ENCODE data around the gene MAN1C1.

DNA sequence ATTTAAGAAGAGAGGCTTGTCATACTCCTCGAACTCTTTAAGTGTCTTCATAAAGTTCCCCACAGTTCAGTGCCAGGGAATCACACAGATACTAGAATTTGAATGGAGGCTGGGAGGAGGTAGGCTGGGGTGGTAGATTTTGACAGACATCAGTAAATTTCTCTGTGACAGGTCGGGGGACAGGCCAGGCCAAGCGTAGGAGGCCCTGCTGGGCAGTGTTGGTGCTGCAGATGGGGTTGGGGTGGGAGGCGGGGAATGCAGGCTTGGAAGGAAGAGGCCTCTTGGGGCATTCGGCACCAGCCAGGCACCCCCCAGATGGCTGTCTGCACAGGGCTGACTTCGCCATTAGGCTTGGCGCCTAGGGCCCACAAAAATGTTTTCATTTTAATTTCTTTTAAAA is 84.0 kb downstream of the MAN1C1 start:
- TF ChIP-seq RAD21 (IDR thresholded peaks at IDR 0.05; ENCODE audit: low read depth) (no peak), YY1 (IDR thresholded peaks at IDR 0.05; ENCODE audit: low read depth) (no peak), TAF1 (IDR thresholded peaks at IDR 0.05; ENCODE audit: low read depth) (no peak)
- TF ChIP-seq, protein P1, sequence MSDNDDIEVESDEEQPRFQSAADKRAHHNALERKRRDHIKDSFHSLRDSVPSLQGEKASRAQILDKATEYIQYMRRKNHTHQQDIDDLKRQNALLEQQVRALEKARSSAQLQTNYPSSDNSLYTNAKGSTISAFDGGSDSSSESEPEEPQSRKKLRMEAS (IDR thresholded peaks at IDR 0.05) = no peak
